ENCODE data around the gene TAS1R2.

Gene TAS1R2

DNA sequence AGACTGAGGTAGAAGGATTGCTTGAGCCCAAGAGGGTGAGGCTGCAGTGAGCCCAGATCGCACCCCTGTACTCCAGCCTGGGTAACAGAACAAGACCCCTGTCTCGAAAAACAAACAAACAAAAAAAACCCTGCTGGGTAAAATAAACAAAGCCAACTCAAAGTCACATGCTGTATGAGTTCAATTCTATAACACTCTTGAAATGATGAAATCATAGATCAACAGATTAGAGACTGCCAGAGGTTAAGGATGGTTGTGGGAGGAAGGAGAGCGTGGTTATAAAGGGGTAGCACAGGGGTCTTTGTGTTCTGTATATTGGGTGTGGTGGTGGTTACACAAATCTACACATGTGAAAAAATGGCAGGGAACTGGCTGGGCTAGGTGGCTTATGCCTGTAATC, 62.5 kb downstream of the TAS1R2 start:
- no peaks in the 10 kb centered on the region for H3K79me2 ChIP-seq

GRCh38 chr1:18795002-18795689, 64.3 kb downstream of the TAS1R2 start:
- Histone ChIP-seq H3K4me3 (ENCODE audit: low read depth, low read length) (no peak overlapping the region), H3K27me3 (ENCODE audit: control insufficient read depth, insufficient read depth, low read length) (no peaks in the 10 kb centered on the region), H3K9me3 (ENCODE audit: control insufficient read depth, low read length) (no peaks in the 10 kb centered on the region), H3K4me1 (no peaks in the 10 kb centered on the region), H3K79me2 (no peaks in the 10 kb centered on the region), H3K9ac (no peak overlapping the region), H3K27ac (no peak overlapping the region), H3K4me2 (ENCODE audit: low read length) (no peak overlapping the region), H2AFZ (no peak overlapping the region), H3K36me3 (ENCODE audit: control insufficient read depth, insufficient read depth, low read length) (no peaks in the 10 kb centered on the region)
- TF ChIP-seq, protein P1, sequence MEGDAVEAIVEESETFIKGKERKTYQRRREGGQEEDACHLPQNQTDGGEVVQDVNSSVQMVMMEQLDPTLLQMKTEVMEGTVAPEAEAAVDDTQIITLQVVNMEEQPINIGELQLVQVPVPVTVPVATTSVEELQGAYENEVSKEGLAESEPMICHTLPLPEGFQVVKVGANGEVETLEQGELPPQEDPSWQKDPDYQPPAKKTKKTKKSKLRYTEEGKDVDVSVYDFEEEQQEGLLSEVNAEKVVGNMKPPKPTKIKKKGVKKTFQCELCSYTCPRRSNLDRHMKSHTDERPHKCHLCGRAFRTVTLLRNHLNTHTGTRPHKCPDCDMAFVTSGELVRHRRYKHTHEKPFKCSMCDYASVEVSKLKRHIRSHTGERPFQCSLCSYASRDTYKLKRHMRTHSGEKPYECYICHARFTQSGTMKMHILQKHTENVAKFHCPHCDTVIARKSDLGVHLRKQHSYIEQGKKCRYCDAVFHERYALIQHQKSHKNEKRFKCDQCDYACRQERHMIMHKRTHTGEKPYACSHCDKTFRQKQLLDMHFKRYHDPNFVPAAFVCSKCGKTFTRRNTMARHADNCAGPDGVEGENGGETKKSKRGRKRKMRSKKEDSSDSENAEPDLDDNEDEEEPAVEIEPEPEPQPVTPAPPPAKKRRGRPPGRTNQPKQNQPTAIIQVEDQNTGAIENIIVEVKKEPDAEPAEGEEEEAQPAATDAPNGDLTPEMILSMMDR (IDR thresholded peaks at IDR 0.05) = no peak

More for the DNA sequence above, 62.5 kb downstream of the TAS1R2 start:
- H3K4me3 ChIP-seq (ENCODE audit: low read depth, low read length) = no peak overlapping the region
- no peak overlapping the region for H3K4me2 ChIP-seq (ENCODE audit: low read length)
- H3K27ac ChIP-seq = no peak overlapping the region
- TF ChIP-seq, protein P1 (IDR thresholded peaks at IDR 0.05) = no peak
- no peaks in the 10 kb centered on the region for H3K9me3 ChIP-seq (ENCODE audit: control insufficient read depth, low read length)
- H3K27me3 ChIP-seq (ENCODE audit: control insufficient read depth, insufficient read depth, low read length) = no peaks in the 10 kb centered on the region
- no peaks in the 10 kb centered on the region for H3K36me3 ChIP-seq (ENCODE audit: control insufficient read depth, insufficient read depth, low read length)
- no peak overlapping the region for H3K9ac ChIP-seq
- H3K4me1 ChIP-seq = no peaks in the 10 kb centered on the region
- H2AFZ ChIP-seq = no peak overlapping the region

DNA sequence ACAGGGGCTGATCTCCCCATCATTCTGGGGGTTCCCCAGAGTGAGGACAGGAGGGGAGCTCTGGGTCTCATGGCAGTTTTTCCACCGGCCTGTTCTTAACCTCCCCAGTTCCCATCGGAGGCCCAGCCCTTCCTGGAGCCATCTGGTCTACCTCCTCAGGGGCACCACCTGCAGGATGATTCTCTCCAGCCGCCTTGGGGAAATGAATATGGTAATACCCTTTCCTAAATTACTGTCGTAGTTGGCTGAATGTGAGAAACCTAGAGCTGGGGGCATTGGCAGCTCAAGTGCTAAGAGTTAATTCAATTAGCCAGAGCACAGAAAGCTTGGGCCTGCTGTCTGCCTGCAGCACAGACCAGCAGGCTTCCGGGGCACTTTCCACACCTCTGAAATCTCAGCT, 64.9 kb downstream of the TAS1R2 start:
- TF ChIP-seq, protein P1 (IDR thresholded peaks at IDR 0.05) = no peak
- Histone ChIP-seq H3K36me3 (ENCODE audit: control insufficient read depth, insufficient read depth, low read length) (no peaks in the 10 kb centered on the region), H3K27me3 (ENCODE audit: control insufficient read depth, insufficient read depth, low read length) (no peaks in the 10 kb centered on the region), H3K9me3 (ENCODE audit: control insufficient read depth, low read length) (no peaks in the 10 kb centered on the region), H3K4me3 (ENCODE audit: low read depth, low read length) (no peak overlapping the region), H3K4me1 (no peaks in the 10 kb centered on the region), H2AFZ (no peak overlapping the region), H3K27ac (no peak overlapping the region), H3K79me2 (no peaks in the 10 kb centered on the region), H3K4me2 (ENCODE audit: low read length) (no peak overlapping the region), H3K9ac (no peak overlapping the region)

- H2AFZ ChIP-seq = no peak overlapping the region
- H3K9ac ChIP-seq = no peak overlapping the region
- H3K27me3 ChIP-seq (ENCODE audit: control insufficient read depth, insufficient read depth, low read length) = no peaks in the 10 kb centered on the region
- no peaks in the 10 kb centered on the region for H3K9me3 ChIP-seq (ENCODE audit: control insufficient read depth, low read length)
- H3K79me2 ChIP-seq = no peaks in the 10 kb centered on the region
- H3K4me2 ChIP-seq (ENCODE audit: low read length) = no peak overlapping the region
- H3K4me3 ChIP-seq (ENCODE audit: low read depth, low read length) = no peak overlapping the region
- no peaks in the 10 kb centered on the region for H3K36me3 ChIP-seq (ENCODE audit: control insufficient read depth, insufficient read depth, low read length)
- H3K27ac ChIP-seq = no peak overlapping the region
- TF ChIP-seq, protein P1 (IDR thresholded peaks at IDR 0.05) = no peak
- no peaks in the 10 kb centered on the region for H3K4me1 ChIP-seq
Measured at GRCh38 chr1:18794051-18794450, 65.4 kb downstream of the TAS1R2 start.

DNA sequence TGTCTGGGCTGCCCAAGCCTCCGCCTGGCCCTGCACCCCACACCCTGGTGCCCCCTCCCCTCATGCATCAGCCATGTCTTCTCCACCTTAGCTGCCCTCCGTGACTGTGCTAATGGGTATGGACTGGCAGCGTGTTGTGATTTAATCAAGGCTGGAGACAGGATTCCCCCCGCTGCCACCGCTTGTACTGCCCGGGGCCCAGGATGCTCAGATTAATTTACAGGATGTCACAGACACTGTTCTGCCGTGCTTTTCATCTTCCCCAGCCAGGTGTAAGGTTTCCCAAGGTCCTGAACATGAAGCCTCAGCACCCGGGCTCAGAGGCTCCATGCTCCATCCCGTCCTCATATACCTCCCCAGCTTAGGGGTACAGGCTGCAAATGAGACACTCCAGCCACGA, 66.3 kb downstream of the TAS1R2 start:
- TF ChIP-seq, protein P1 (IDR thresholded peaks at IDR 0.05) = no peak
- no peak overlapping the region for H3K9ac ChIP-seq
- no peak overlapping the region for H3K27ac ChIP-seq
- no peak overlapping the region for H3K4me2 ChIP-seq (ENCODE audit: low read length)
- H3K9me3 ChIP-seq (ENCODE audit: control insufficient read depth, low read length) = no peaks in the 10 kb centered on the region
- no peaks in the 10 kb centered on the region for H3K79me2 ChIP-seq
- H3K4me1 ChIP-seq = no peaks in the 10 kb centered on the region
- no peaks in the 10 kb centered on the region for H3K36me3 ChIP-seq (ENCODE audit: control insufficient read depth, insufficient read depth, low read length)
- no peak overlapping the region for H3K4me3 ChIP-seq (ENCODE audit: low read depth, low read length)
- H2AFZ ChIP-seq = no peak overlapping the region
- no peaks in the 10 kb centered on the region for H3K27me3 ChIP-seq (ENCODE audit: control insufficient read depth, insufficient read depth, low read length)

Measured in parathyroid adenoma (tissue), 2 donors.